ENCODE results near the gene UNC119. TPM values are rescaled to one million over a fixed set of nuclear protein-coding genes. Genes with fewer than 3 reads are reported as not detected.
A peak's percentile ranks its signal among the peaks of the same experiment; 100 is the strongest.
"Not testable (repeated sequence)": the region's sequence is repeated elsewhere in the genome, so short reads cannot be mapped to it uniquely, and the experiment has no call there.

UNC119 gene
- 17.8 and 25.4 TPM in 2 replicates for total RNA-seq (2014; rRNA removed; shearing (Covaris generic))

DNA sequence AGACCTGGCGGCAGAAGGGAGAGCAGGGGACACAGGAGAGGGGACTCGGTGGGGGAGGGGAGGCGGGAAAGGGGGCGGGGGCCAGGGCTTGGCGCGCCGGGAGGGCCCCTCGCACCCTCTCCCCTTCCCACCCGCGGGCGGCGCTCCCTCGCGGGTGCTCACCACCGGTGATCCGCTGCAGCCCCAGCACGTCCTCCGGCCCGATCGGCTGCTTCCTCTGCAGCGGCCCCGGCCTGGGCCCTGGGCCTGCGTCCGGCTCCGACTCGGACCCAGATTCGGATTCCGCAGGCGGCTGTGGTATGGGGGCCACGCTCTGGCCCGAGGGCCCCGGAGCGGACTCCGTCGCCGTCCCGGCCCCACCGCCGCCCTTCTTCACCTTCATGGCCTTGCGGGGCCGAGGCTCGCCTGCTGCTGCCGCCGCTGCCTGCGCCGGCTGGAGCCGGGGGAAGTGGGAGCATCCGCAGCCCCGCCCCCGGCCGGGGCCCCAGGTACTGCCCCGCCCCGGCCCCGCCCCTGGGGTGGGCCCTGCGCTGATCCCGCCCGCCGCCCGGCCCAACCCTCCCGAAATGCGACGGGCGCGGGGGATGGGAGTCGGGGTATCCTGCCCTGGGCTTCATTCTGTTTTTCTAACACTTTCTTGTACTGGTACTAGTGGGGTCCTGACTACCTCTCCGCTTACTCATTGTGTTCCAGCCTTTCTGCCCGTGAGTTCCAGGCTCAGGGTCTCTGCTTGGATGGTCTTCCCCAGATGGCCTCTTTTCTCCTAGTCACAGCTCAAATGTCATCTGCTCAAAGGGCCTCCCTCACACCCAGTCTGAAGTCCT lies at the start of gene UNC119:
UNC119 (minus strand) TSS at position 449 of the 824 bp plus-strand sequence; CDS start at position 382, 67 bp downstream.
- peak; percentile 80 for DNase-seq (ENCODE audit: low read depth)

- DNase-seq (ENCODE audit: low read depth) = peak; percentile 87
Observed at GRCh38 chr17:28599311-28600184, 47.1 kb upstream of the UNC119 start.

DNA sequence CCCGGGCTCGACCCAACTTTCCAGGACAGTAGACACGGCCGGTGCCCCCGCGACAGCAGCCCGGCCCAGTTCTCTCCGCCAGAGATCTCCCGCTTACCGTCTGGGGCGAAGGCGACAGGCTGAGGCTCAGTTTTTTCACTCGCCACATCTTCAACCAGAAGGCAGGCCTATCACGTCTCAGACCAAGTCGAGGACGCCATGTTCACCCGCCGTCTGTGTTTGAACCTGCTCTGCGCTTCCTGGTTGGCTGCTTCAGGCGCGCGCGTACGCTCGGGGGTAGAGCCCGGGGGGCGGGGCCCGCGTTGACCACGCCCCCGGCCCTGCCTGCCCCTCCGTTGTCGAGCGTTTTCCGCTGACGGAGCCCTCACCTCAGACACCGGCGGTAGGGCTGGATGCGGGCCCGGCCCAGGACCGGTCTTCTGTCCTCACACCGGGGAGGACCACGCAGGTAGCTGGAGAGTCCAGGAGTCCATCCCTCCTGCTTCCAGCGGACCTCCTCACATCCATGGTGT lies 46.4 kb upstream of the UNC119 start, which contains the start of gene SPAG5:
SPAG5 (minus strand) TSS at position 227 of the 512 bp plus-strand sequence; CDS start at position 148, 79 bp downstream.
- peak; percentile 97 for DNase-seq (ENCODE audit: low read depth)

GRCh38 chr17:28598389-28598788 lies 46.0 kb upstream of the UNC119 start:
- no peak for DNase-seq (ENCODE audit: low read depth)

GRCh38 chr17:28597606-28598383 lies 45.4 kb upstream of the UNC119 start:
- no peak for DNase-seq (ENCODE audit: low read depth)

GRCh38 chr17:28592260-28592659 lies 39.8 kb upstream of the UNC119 start:
- DNase-seq (ENCODE audit: low read depth) = no peak

DNA sequence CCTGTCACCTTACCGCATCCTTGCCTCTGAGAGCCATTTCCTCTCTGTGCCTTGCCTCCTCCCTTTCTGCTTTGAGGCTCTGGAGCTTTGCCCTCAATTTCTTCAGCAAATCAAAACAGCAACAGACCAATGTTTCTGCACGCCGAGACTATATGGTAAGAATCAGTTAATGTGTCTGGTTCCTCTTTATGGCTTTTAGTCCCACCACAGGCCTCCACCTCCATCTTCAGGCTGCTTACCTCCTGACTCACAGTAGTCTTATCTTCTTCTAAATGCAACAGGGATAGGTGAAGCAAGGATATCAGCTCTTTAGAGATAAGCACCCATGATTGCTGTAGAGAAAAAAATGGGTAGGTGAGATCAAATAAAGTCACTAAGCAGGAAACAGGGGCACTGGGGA lies 33.4 kb upstream of the UNC119 start:
- DNase-seq (ENCODE audit: low read depth) = no peak

DNA sequence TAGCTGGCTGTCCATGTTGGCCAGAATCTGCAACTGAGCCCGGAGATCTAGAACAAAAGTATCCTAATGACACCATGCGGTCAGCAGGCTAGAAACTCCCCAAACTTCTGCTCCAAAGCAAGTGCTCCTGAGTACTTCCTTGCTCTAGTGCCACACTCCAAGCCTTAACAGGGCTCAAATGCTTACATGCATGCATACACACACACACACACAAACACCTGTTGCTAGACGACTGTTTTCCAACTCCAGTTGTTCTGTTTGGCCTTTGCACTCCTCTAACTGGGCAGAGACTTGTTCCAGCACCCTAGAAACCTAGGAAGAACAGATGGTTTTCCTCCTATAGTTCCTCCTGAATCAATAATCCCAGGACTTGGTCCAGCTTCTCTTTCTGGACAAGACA lies 32.0 kb upstream of the UNC119 start:
- no peak for DNase-seq (ENCODE audit: low read depth)

DNA sequence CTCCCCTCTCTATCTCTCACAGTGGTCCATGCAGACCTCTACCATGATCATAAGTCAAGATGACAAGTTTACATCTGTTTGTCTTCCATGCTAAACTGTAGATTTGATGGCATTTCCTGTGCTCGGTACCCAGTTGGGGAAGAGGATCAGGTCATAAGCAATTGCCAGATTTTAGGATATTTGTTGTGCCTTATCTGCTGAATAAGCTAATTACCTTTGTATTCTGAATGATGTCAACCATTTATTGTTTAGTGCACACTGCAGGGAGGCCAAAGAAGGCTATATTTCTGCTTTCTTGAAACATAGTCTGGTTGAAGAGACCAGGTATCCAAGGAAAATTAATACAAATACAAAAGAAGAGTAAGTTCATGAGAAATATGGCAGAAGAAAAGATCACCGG lies 30.1 kb upstream of the UNC119 start:
- no peak for DNase-seq (ENCODE audit: low read depth)

- no peak for DNase-seq (ENCODE audit: low read depth)
Observed at GRCh38 chr17:28580959-28581358, 28.5 kb upstream of the UNC119 start.

DNA sequence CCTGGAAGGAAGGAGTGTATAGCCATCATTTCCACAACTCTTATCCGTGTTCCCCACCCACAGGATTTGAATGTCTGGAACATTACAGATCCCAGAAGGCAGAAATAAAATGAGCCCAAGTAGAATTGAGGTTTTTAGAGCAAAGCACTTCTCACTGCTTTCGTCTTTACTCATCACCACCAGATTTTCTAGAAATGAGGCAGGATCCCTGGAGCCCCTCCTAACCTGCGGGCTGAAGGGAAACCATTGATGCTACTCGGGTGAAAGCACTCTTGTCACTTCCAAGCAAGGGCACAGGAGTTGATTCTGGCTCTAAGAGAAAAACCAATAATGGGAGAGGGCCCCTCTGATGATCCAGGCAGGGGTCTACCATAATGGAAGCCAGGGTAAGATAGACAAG lies 27.1 kb upstream of the UNC119 start:
- no peak for DNase-seq (ENCODE audit: low read depth)

DNA sequence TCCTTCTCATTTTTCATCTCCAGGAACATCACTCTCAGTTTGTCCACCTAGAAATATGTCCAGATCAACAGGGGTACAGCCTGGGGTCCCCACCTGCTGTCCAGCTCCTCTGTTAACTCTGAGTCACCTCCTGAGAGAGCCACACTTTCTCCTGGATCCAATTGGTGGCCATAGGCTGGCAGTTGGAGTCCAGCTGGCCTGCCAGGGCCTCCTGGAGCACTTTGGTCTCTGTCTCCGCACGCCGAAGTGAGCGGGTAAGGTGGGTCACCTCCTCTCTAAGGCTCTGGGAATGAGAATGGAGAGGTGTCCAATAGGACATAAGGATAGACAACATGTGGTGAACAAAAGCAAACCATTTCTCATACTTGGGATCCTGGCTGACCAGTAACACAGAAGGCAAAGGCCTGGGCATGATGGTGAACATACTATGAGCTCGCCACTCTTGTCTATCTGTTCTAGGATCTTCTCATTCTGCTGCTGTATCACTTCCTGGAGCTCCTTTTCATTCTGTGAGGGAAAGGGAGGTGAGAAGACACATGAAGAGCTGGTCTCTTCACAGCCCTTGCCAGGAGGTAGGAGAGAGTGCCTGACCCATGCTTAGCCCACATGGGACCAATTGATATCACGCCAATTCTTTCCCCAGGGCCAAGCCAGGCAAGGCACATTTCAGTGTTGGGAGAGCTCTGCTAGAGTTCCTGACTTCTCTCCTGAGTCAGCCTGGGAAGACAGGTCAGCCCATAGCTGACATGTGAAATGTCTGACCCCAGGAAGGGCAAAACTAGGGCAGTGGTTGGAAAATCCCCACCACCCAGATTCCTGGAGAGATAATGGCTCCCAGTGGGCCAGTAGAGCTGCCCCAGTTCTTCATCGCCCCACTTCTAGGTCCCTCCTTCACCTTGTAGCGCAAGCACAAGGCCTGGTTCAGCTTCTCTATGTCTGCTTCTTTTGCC lies 26.1 kb upstream of the UNC119 start:
- no peak for DNase-seq (ENCODE audit: low read depth)

DNA sequence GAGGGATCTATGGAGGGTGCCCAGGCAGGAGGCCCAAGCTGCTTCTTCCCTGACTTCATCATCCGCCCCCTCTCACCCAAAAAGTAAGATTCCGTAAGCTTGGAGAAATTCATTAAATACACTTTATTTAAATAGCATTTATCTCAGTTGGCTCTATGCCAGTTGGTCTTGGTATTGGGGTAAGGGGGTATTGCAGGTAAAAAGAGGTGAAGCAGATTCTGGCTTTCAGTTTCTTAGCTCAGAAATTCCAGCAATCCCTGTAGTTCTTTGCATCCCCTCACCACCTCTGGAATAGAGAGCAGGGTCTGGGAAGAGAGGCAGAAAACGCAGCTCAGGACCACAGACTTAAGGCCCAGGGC lies 25.0 kb upstream of the UNC119 start:
- DNase-seq (ENCODE audit: low read depth) = no peak

DNA sequence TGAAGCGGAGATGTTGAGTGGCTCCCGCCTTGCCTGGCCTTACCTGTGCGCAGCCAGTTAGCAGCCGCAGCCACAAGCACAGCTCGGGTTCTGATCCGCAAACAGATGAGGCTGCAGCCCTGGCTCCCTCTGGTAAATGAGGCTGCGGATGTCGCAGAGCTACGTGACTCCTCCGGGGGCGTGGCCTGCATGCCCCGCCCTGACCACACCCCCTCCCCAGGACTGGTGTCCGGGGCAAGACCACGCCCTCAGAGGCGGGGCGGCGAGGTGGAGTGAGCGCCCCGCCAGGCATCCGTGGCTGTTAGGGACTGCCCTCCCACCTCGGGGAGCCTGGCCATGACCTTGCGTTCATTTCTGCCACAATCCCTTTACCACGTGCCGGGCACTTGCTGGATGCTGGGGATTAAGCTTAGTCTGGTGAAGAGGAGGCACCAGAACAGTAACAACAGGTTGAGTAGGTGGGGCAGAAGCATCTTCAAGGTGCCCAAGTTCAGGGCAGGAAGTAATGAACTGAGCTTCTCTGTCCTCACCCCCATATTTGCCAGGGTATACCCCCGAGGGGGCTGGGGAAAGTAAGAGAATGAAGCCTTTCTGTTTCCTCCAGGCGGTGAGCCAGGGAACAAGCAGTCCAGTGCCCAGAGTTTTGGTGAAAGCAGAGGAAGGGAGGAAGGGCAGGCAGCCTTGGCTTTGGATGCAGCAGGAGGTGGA lies 24.5 kb upstream of the UNC119 start, which contains the start of gene ALDOC:
ALDOC (minus strand) TSS at position 138 of the 708 bp plus-strand sequence. CDS start 1,363 bp downstream, outside the sequence.
- DNase-seq (ENCODE audit: low read depth) = peak; percentile 91

DNA sequence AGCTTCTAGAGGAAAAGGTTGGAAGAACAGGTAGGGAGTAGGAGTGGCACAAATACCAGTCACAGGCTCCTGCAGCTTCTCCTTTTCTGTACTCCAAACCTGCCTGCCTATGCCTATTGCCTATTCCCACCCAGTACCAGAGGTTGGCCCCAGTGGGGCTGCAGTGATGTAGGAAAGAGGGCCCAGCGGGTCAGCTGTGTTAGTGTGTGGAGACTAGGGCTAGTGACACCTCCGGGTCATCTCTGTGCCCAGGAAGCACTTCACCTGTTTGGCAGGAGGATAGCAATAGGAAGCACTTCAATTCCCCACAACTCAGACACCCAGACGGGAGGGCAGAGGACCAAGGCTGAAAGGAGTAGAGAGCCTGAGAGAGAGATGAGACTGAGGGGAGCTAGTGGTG lies 23.6 kb upstream of the UNC119 start:
- DNase-seq (ENCODE audit: low read depth) = not testable (repeated sequence)

DNA sequence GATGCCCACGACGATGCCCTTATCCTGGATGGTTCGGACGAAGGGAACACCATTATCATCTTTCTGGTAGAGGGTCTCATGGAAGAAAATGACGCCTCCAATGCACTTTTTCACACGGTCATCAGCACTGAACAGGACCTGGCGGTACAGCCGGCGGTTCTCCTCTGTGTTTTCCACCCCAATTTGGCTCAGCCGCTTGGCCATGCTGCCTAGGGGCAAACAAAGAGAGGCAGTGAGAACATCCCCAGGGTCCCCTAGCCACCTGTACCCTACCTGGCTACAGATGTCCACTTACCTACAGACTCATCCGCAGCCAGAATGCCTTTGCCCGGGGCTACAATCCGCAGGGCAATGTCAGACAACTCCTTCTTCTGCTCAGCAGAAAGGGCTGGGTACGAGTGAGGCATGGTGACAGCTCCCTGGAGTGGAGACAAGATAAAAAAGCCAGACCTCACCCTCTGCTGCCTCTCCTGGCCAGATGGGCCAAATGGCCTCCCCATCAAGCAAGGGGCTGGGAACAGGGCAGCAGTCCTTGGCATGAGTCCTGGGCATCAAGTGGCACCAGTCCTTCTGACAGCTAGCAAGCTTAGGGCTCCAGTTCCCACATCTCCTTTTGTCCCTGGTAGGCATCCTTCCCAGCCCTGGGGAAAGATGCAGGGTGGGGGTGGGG lies 22.8 kb upstream of the UNC119 start:
- DNase-seq (ENCODE audit: low read depth) = no peak

DNA sequence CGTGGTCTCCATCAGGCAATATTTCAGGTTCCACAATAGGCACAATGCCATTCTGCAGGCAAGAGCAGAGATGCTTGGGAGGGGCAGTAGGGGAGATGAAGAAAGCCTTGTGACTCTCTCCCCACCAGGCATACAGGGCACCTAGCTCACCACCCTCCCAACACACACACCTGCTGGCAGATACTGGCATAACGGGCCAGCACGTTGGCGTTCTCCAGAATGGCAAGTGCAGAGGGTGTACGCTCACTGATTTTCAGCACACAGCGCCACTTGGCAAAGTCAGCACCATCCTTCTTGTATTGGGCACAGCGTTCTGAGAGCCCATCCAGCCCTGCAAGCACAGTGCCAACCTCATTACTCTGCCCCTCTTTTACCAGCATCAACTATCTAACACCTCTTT lies 22.1 kb upstream of the UNC119 start:
- no peak for DNase-seq (ENCODE audit: low read depth)

DNA sequence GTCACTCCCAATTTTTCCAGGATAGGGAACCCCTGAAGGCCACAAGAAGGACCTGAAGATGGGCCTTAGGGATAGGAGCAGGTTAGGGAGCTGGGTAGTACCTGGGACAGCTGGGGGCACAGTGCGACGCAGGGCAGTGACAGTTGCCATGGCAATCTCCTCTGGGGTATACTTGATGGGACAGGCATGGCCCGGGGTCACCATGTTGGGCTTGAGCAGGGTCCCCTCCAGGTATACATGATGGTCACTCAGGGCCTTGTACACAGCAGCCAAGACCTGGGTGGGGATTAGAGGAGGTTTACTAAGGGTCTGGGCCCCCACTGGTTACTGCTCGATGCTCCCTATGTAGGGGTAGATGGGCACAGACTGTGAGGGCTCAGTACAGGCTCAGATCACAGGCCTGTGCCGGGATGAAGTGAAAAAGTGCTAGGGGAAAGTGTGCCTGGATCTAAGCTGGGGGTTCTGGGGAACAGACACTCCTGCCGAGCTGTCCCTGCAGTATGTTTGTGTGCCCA lies 21.6 kb upstream of the UNC119 start:
- no peak for DNase-seq (ENCODE audit: low read depth)

DNA sequence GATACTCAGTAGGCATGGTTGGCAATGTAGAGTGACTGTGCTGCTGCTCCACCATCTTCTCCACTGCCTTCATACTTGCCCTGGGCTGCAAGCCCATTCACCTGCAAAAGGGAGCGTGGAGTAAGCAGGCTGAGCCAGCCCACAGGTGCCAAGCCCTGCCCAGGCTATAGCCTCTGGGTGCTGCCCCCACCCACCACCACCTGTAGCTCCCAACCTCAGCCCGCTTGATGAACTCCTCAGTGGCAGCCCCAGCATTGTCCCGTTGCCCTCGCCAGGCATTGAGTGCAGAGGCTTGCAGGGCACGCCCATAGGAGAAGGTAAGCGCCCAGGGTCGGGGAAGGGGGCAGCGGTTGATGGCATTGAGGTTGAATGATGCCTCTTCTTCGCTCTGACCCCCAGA lies 21.1 kb upstream of the UNC119 start:
- DNase-seq (ENCODE audit: low read depth) = no peak
